Neuron (in vitro differentiated cells): ENCODE results near the gene NOB1.
"Not testable (repeated sequence)": the region's sequence is repeated elsewhere in the genome, so short reads cannot be mapped to it uniquely, and the experiment has no call there.

Source experiments
- H2AFZ ChIP-seq: one replicate; pipeline ENCODE4 v1.6.1; 2013; ENCODE audit warnings: low read depth, mild to moderate bottlenecking, inconsistent platforms, low read length, moderate library complexity
- H3K27me3 ChIP-seq: one replicate; pipeline ENCODE4 v1.6.1; 2013; ENCODE audit warnings: low read length; ENCODE audit not compliant: insufficient read depth
- H3K36me3 ChIP-seq: one replicate; pipeline ENCODE4 v1.6.1; 2013; ENCODE audit warnings: low read length; ENCODE audit not compliant: insufficient read depth
- H3K4me1 ChIP-seq: one replicate; pipeline ENCODE4 v1.6.1; 2013; ENCODE audit warnings: low read length; ENCODE audit not compliant: insufficient read depth
- H3K4me3 ChIP-seq: 2 replicates; pipeline ENCODE4 v1.5.1; 2013; ENCODE audit warnings: mild to moderate bottlenecking, low read length, moderate library complexity
- H3K9me3 ChIP-seq: one replicate; pipeline ENCODE4 v1.6.1; 2013; ENCODE audit warnings: low read length

The NOB1 gene

DNA sequence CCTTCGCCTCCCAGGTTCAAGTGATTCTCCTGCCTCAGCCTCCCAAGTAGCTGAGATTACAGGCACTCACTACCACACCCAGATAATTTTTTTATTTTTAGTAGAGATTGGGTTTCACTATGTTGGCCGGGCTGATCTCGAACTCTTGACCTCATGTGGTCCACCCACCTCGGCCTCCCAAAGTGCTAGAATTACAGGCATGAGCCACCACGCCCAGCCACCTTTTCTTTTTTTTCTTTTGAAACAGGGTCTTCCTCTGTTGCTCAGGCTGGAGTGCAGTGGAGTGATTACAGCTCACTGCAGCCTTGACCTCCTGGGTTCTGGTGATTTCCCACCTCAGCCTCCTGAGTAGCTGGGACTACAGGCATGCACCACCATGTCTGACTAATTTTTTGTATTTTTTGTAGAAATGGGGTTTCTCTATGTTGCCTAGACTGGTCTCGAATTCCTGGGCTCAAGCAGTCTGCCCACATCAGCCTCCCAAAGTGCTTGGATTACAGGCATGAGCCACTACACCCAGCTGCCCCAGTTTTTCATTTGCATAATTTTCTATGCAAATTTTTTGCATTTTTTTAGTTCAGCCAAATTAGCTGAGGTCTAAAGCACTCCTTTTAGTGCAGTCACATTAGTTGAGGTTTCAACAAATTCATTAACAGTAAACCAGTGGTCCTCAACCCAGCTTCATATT, 18.7 kb upstream of the NOB1 start:
- H3K9me3 ChIP-seq: peaks cover 5% of the 10 kb centered on the region
- no peak overlapping the region for H3K4me3 ChIP-seq
- peaks cover 11% of the 10 kb centered on the region for H3K4me1 ChIP-seq
- H3K36me3 ChIP-seq: no peaks in the 10 kb centered on the region
- no peak overlapping the region for H2AFZ ChIP-seq
- no peaks in the 10 kb centered on the region for H3K27me3 ChIP-seq

DNA sequence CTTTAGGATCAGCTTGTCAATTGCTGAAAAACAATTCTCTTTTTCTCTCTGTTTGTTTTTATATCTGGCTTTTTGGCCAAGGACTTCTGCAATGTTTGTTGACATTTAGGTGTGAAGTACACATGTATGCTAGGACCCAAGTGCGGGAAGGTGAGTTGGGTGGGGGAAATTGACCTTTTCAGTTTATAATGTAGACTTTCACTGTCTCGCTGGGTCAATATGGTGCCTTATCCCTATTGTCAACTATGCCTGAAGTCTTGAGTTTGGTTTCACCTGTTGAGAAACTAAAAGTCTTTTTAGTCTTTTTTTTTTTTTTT, 16.9 kb upstream of the NOB1 start:
- H2AFZ ChIP-seq: no peak overlapping the region
- peaks cover 5% of the 10 kb centered on the region for H3K9me3 ChIP-seq
- H3K27me3 ChIP-seq: no peaks in the 10 kb centered on the region
- no peak overlapping the region for H3K4me3 ChIP-seq
- peaks cover 11% of the 10 kb centered on the region for H3K4me1 ChIP-seq
- no peaks in the 10 kb centered on the region for H3K36me3 ChIP-seq

DNA sequence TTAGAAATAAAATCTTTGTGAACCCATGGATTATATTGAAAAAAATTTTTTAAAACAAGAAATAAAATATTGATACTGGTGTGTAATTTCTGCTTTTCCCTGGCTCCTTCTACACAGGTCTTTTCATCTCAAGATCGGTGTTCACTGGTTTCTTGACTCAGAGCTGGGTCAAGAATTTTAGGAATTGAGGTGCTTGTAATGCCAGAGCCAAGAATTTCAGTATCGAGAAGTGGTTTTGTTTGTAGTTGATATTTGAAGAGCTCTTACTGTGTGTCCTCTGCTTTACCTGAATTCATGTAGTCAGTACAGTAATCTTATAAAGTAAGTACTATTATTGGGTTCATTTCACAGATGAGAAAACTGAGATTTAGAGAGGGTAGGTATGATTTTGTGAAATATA, 14.7 kb upstream of the NOB1 start:
- Histone ChIP-seq H2AFZ (no peak overlapping the region), H3K4me3 (no peak overlapping the region), H3K36me3 (no peaks in the 10 kb centered on the region), H3K9me3 (no peaks in the 10 kb centered on the region), H3K27me3 (no peaks in the 10 kb centered on the region), H3K4me1 (peaks cover 11% of the 10 kb centered on the region)

DNA sequence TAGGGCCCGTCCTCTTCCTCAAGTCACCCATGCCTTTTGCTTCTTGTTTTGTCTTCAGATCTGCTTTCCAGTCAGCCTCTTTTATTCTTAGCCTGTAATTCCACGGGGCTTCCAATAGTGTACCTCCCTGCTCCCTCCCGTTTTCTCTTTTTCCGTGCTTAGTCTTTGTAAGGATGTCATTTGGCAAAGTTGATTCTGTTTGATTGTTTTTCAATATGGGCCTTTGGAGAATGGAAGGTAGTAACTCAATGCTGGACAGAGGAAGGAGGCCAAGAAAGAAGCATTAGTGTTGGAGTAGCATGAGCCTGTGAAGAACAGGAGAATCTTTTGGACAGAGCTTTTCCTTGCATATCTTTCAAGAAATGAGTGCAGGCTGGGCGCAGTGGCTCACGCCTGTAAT, 13.9 kb upstream of the NOB1 start:
- Histone ChIP-seq H3K4me1 (peaks cover 11% of the 10 kb centered on the region), H3K36me3 (no peaks in the 10 kb centered on the region), H2AFZ (no peak overlapping the region), H3K9me3 (no peaks in the 10 kb centered on the region), H3K4me3 (no peak overlapping the region), H3K27me3 (no peaks in the 10 kb centered on the region)

DNA sequence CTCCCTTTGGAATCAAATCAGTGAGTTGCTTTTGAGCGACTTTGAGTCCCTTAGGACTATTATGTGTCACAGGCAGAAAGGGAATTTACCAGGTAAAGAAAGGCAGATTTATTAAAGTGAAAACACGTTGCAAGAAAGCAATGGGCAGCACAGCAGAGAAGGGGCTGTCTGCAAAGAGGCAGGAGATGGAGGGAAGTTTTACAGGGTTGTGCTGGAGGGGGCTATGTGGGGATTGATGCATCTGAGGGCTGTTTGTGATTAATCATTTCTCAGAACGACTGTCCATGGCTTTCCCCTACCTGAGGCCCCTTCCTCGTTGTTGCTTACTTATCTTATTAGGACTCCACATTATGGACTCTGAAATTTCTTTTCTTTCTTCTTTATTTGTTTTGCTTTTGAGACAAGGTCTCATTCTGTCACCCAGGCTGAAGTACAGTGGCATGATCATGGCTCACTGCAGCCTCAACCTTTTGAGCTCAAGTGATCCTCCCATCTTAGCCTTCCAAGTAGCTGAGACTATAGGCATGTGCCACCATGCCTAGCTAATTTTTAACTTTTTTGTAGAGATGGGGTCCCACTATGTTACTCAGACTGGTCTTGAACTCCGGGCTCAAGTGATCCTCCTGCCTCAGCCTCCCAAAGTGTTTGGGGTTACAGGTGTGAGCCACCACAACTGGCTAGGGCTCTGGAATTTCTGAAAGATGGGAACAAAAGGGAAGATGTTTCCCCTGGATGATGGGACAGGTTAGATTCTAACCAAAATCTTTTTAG, 12.9 kb upstream of the NOB1 start:
- H2AFZ ChIP-seq: no peak overlapping the region
- peaks cover 16% of the 10 kb centered on the region for H3K4me1 ChIP-seq
- H3K36me3 ChIP-seq: no peaks in the 10 kb centered on the region
- no peaks in the 10 kb centered on the region for H3K27me3 ChIP-seq
- no peak overlapping the region for H3K4me3 ChIP-seq
- H3K9me3 ChIP-seq: no peaks in the 10 kb centered on the region

DNA sequence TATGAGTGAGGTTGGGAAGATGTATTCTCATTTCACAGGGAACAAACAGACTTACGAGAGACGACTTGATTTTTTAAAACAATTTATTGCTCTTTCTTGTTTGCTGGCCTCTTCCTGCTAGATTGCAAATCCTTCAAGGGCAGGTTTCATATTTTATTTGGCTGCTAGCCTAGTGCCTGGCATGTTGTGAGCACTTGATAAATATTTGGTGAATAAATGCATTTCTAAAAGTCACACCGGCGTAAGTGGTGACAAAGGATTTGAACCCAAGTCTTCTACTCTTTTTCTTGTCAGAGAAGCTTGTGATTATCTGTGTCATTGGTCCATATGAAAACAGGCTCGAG, 8.8 kb upstream of the NOB1 start:
- H3K36me3 ChIP-seq: no peaks in the 10 kb centered on the region
- H2AFZ ChIP-seq: no peak overlapping the region
- H3K4me3 ChIP-seq: peak overlapping the region; percentile 58
- H3K4me1 ChIP-seq: peaks cover 12% of the 10 kb centered on the region
- H3K9me3 ChIP-seq: no peaks in the 10 kb centered on the region
- H3K27me3 ChIP-seq: no peaks in the 10 kb centered on the region

DNA sequence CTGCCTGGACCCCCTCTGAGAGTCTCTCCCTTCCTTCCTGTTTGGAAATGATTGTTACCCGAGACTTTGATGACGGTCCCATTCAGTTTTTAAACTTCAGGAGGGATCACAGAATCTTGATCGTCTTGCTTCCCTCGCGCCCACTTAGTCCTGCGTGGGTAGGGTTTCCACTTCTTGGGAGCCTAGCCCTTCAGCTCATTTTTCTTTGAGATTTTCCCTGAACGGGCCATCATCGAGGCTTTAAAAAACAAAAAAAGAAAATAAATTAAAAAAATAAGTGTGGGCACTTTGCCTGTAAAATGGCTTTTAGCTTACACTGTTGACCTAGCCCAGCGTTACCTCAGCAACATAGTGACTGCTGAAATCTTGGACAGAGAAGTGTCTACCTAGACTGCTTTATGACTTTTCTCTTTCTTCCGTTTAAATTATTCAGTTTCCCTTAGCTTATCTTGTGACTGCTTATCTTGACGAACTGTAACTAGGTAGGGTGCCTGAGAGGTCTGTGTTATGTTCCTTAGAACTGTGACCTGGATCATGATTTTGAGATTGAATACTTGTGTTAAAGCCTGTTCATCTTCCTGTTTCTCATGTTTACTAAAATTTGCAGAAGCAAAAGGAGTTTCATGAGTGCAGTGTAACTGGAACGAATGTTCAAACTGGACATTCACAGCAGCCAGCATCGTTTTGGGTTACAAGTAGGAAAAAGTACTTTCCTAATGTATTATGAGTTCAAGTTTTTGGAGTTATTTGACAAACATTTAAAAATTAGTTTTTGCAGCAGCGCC, 8.3 kb upstream of the NOB1 start:
- H3K36me3 ChIP-seq: no peaks in the 10 kb centered on the region
- H3K27me3 ChIP-seq: no peaks in the 10 kb centered on the region
- peak overlapping the region; percentile 35 for H2AFZ ChIP-seq
- peak overlapping the region; percentile 58 for H3K4me3 ChIP-seq
- H3K4me1 ChIP-seq: peaks cover 12% of the 10 kb centered on the region
- H3K9me3 ChIP-seq: no peaks in the 10 kb centered on the region

DNA sequence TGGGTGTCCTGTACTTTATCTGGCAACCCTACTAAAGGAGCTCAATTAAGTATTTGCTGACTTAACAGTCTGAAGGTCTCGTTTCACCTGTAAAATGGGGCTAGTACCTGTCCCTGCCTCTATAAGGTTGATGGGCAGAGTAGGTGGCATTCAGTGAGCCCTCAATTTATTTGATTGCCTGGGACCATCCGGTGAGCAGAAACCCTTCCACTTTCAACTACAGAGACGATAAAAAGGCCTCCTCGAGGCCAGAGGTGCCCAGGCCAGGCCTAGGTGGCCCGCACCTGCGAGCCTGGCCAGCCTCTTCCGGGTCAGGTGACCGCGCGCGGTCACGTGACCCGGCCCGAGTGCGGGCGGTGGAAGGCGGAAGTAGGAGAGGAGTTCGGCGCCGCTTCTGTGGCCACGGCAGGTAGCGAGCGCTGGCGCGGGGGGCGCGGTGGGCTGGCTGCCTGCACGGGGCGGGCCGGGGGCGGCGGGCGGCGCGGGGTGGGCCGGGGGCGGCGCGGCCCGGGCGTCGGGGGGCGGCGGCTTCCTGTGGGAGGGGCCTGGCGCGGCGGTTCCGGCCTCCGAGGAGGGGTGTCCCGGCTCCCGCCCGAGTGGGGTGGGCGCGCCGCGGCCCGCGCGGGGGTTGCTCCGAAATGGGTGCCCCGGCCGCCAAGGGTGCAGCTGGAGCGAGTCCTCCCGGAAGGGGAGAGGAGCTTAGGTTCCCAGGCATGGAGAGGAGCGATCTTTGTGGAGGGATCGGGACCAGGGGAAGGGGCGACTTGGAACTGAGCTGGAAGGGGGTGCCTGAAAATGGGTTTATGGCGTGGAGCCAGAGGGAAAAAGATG, 7.5 kb upstream of the NOB1 start, which contains the start of gene WWP2:
TSS of gene WWP2 (plus strand) at position 350 of the 831 bp plus-strand sequence. CDS start 24,679 bp downstream, outside the sequence.
- H3K9me3 ChIP-seq: no peaks in the 10 kb centered on the region
- H2AFZ ChIP-seq: peak within 1 kb of the TSS; percentile 99
- H3K36me3 ChIP-seq: no peaks in the 10 kb centered on the region
- H3K27me3 ChIP-seq: no peaks in the 10 kb centered on the region
- peak within 1 kb of the TSS; percentile 58 for H3K4me3 ChIP-seq
- peaks cover 12% of the 10 kb centered on the region for H3K4me1 ChIP-seq

DNA sequence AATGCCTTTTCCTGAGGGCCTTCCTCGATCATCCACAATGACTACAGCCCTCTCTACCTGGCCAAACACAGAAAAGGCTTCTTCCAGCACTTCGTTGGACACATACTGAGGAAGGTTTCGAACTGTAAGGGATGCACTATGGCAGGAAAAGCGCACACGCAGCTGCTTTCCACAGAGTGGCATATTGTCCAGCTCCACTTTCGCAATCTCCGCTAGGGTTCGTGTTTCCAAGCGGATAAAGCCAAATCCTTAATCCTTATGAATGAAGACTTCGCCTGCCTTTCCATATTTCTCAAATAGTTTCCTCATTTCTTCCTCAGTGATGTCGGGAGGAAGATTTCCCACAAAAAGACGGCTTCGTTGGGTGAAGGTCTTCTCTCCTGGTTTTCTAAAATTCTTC, 2.6 kb upstream of the NOB1 start:
- H3K4me1 ChIP-seq, H3K36me3 ChIP-seq, H3K4me3 ChIP-seq, H3K9me3 ChIP-seq, H3K27me3 ChIP-seq, H2AFZ ChIP-seq: not testable (repeated sequence)

DNA sequence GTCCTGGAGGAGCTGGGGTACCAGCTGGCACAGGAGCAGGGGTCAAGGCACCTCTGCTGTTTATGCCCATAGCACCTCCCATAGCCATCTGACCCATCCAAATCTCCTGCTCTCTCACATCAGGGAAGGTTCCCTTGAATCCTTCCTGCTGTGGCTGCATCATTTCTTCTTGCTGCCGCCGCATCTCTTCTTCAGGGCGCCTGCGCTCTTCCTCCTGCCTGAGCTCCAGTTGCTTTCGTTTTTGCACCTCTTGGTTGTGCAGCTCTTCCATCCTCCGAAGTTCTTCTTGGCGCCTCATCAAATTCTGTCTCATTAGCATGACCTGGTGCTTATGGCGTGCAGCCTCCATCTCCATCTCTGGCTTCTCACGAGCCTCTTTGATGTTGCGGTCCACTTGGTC, 2.0 kb upstream of the NOB1 start:
- H3K36me3 ChIP-seq: peaks cover 11% of the 10 kb centered on the region
- H3K9me3 ChIP-seq: no peaks in the 10 kb centered on the region
- H3K27me3 ChIP-seq: no peaks in the 10 kb centered on the region
- H2AFZ ChIP-seq: no peak overlapping the region
- no peak overlapping the region for H3K4me3 ChIP-seq
- H3K4me1 ChIP-seq: peaks cover 9% of the 10 kb centered on the region

DNA sequence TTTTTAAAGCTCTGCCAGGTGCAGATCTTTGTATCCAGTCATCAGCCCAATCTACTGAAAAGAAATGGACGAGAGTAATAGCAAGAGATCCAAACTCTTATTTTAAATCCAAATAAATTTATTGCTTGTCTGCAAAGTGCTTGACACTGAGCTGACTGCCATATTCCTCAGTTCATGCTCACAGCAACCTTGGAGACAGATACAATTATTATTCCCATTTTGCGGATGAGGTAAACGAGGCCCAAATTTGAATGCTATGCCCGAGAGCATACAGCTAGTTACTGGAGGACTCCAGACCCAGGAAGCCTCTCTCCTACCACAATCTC, 620 bp downstream of the NOB1 start:
- H3K36me3 ChIP-seq: peaks cover 22% of the 10 kb centered on the region
- H3K9me3 ChIP-seq: no peaks in the 10 kb centered on the region
- H2AFZ ChIP-seq: peak overlapping the region; percentile 26

DNA sequence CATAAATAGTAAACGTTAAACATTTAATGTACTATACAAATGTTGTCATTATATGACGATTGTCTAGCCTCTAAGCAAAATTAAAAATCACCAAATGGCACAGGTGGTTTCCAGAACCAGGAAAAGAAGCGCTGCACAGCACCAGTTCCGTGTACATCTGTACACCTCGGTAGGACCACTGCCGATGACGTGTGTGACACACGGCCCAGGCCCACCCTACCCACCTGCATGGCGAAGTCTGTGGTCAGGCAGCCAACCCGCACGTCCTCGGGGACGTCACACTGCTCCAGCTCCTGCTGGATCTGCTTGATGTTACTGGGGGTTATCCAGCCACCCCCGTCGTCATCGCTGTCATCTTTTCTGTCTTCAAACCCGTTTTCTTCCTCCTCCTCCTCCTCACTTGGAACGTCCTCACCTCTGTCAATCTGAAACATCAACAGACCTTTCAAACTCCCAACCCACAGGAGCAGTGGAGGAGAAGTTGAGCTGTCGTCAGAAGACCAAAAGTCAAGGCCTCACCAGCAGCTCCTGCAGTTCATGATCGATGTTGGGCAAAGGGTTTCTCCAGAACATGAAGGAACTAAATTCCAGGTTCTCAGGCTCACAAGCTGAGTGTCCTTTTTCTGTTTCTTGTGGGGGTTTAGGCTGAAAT, 5.9 kb downstream of the NOB1 start:
- H3K4me3 ChIP-seq: no peak overlapping the region
- peaks cover 74% of the 10 kb centered on the region for H3K36me3 ChIP-seq
- H3K4me1 ChIP-seq: peaks cover 5% of the 10 kb centered on the region
- H3K27me3 ChIP-seq: no peaks in the 10 kb centered on the region
- no peaks in the 10 kb centered on the region for H3K9me3 ChIP-seq
- H2AFZ ChIP-seq: no peak overlapping the region

More for the DNA sequence above, 620 bp downstream of the NOB1 start:
- peaks cover 7% of the 10 kb centered on the region for H3K4me1 ChIP-seq
- H3K4me3 ChIP-seq: peak overlapping the region; percentile 83
- no peaks in the 10 kb centered on the region for H3K27me3 ChIP-seq
